SU-DHL-6 (cell line): ENCODE results near the gene STAMBPL1.

ENCODE experiments used
- EZH2phosphoT487 ChIP-seq: fragments of 200-600 bp; sonication (generic), shearing (Covaris generic); conservative IDR thresholded peaks from 2 replicates; pipeline ENCODE4 v1.6.1; 2018; ENCODE audit warnings: mild to moderate bottlenecking, antibody characterized with exemption, low read length, moderate library complexity, mixed read lengths
- TF ChIP-seq, protein P1 (sequence below): fragments of 200-600 bp; sonication (generic); IDR thresholded peaks from one replicate; pipeline ENCODE4 v1.5.1; 2017; ENCODE audit warnings: antibody characterized with exemption, mild to moderate bottlenecking, low read length, moderate library complexity; ENCODE audit not compliant: insufficient read depth, poor library complexity, severe bottlenecking

GRCh38 chr10:88852327-88852726 lies 27.7 kb upstream of the STAMBPL1 start:
- TF ChIP-seq, protein P1, sequence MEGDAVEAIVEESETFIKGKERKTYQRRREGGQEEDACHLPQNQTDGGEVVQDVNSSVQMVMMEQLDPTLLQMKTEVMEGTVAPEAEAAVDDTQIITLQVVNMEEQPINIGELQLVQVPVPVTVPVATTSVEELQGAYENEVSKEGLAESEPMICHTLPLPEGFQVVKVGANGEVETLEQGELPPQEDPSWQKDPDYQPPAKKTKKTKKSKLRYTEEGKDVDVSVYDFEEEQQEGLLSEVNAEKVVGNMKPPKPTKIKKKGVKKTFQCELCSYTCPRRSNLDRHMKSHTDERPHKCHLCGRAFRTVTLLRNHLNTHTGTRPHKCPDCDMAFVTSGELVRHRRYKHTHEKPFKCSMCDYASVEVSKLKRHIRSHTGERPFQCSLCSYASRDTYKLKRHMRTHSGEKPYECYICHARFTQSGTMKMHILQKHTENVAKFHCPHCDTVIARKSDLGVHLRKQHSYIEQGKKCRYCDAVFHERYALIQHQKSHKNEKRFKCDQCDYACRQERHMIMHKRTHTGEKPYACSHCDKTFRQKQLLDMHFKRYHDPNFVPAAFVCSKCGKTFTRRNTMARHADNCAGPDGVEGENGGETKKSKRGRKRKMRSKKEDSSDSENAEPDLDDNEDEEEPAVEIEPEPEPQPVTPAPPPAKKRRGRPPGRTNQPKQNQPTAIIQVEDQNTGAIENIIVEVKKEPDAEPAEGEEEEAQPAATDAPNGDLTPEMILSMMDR: no peak
- no peak for TF ChIP-seq EZH2phosphoT487
